ENCODE measurements around the gene LENG9.
A peak's percentile ranks its signal among the peaks of the same experiment; 100 is the strongest.

LENG9 gene

DNA sequence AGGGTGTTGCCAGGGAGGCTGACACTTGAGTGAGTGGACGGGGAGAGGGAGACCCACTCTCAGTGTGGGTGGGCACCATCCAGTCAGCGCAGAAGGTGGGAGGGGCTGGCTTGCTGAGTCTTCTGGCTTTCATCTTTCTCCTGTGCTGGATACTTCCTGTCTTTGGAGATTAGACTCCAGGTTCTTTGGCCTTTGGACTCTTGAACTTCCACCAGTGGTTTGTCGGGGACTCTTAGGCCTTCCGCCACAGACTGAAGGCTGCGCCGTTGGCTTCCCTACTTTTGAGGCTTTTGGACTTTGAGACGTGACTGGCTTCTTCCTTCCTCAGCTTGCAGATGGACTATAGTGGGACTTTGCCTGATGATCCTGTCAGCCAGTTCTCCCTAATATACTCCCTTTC, 18.8 kb downstream of the LENG9 start:
- H3K4ac ChIP-seq (ENCODE audit: low read length), result no peak overlapping the region
- H3K27me3 ChIP-seq (ENCODE audit: control insufficient read depth in 3 of 3, insufficient read depth in 3 of 3, low read depth in 1 of 3, low read length in 3 of 3), result no peaks in the 10 kb centered on the region
- DNase-seq (ENCODE audit: low spot score), result no peak
- H3K9ac ChIP-seq (ENCODE audit: low read depth, low read length, poor library complexity), result no peak overlapping the region
- no peak overlapping the region for H2BK12ac ChIP-seq (ENCODE audit: low read length)
- H2BK5ac ChIP-seq (ENCODE audit: low read length), result no peak overlapping the region
- H3K27ac ChIP-seq (replicated peaks; ENCODE audit: low read length), result no peak overlapping the region
- H3K36me3 ChIP-seq (replicated peaks in 1 of 2; ENCODE audit: control insufficient read depth in 2 of 2, insufficient read depth in 2 of 2, low read length in 2 of 2), result peaks cover 1 to 46% of the 10 kb centered on the region in 2 donors
- no peaks in the 10 kb centered on the region for H3K4me1 ChIP-seq (ENCODE audit: control insufficient read depth in 2 of 2, insufficient read depth in 1 of 2, low read depth in 1 of 2, low read length in 2 of 2)
- no peak overlapping the region for H3K4me3 ChIP-seq (ENCODE audit: low read length in 2 of 2)
- H2AFZ ChIP-seq (ENCODE audit: low read length), result no peak overlapping the region
- H3K14ac ChIP-seq (ENCODE audit: low read length), result no peak overlapping the region
- H3K4me2 ChIP-seq (ENCODE audit: insufficient read depth, low read length, poor library complexity, severe bottlenecking), result no peak overlapping the region
- no peaks in the 10 kb centered on the region for H3K9me3 ChIP-seq (replicated peaks in 1 of 2; ENCODE audit: control insufficient read depth in 2 of 2, insufficient read depth in 1 of 2, low read depth in 1 of 2, low read length in 2 of 2)
- H3K79me1 ChIP-seq (ENCODE audit: low read depth, low read length), result peaks cover 10% of the 10 kb centered on the region
- H2BK15ac ChIP-seq (ENCODE audit: low read length), result no peak overlapping the region
- H4K91ac ChIP-seq (ENCODE audit: low read depth, low read length, poor library complexity), result no peak overlapping the region
- H4K8ac ChIP-seq (ENCODE audit: low read depth, low read length), result no peak overlapping the region
- H2AK5ac ChIP-seq (ENCODE audit: low read depth, low read length), result no peak overlapping the region
- no CpG with 5 or more reads among the region's 7 CpGs for WGBS, 2 donors (ENCODE audit: extremely low coverage in 2 of 2, insufficient read length in 2 of 2, insufficient replicate concordance in 1 of 2)
- H2BK120ac ChIP-seq (ENCODE audit: low read depth, low read length), result no peak overlapping the region
- H3K23ac ChIP-seq (ENCODE audit: low read depth, low read length, poor library complexity), result no peak overlapping the region
- H3K18ac ChIP-seq (ENCODE audit: low read length), result no peak overlapping the region

DNA sequence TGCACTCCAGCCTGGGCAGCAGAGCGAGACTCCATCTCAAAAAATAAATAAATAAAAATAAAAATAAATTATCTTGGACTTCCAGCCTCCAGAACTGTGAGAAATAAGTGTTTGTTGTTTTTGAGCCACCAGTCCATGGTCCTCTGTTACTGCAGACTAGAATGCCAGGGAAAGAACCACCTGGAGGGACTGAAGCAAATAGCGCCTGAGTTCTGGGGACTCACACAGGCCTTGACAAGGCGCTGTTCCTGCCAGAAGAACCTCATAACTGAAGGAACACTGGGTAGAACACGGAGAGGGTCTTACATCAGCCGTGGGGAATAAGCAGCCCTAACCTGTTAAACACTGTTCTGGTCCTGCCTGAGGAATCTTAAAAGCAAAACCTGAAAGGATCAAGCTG, 22.9 kb downstream of the LENG9 start:
- no peak overlapping the region for H2BK5ac ChIP-seq (ENCODE audit: low read length)
- no peak overlapping the region for H3K27ac ChIP-seq (replicated peaks; ENCODE audit: low read length)
- H3K18ac ChIP-seq (ENCODE audit: low read length), result no peak overlapping the region
- no peak overlapping the region for H4K8ac ChIP-seq (ENCODE audit: low read depth, low read length)
- no peak for DNase-seq (ENCODE audit: low spot score)
- H2BK120ac ChIP-seq (ENCODE audit: low read depth, low read length), result no peak overlapping the region
- no peak overlapping the region for H2AFZ ChIP-seq (ENCODE audit: low read length)
- H3K4me1 ChIP-seq (ENCODE audit: control insufficient read depth in 2 of 2, insufficient read depth in 1 of 2, low read depth in 1 of 2, low read length in 2 of 2), result peaks cover 19 to 21% of the 10 kb centered on the region in 2 donors
- H3K9me3 ChIP-seq (replicated peaks in 1 of 2; ENCODE audit: control insufficient read depth in 2 of 2, insufficient read depth in 1 of 2, low read depth in 1 of 2, low read length in 2 of 2), result no peaks in the 10 kb centered on the region
- H2BK15ac ChIP-seq (ENCODE audit: low read length), result no peak overlapping the region
- H3K14ac ChIP-seq (ENCODE audit: low read length), result no peak overlapping the region
- no CpG with 5 or more reads among the region's 5 CpGs for WGBS, 2 donors (ENCODE audit: extremely low coverage in 2 of 2, insufficient read length in 2 of 2, insufficient replicate concordance in 1 of 2)
- H3K4me3 ChIP-seq (ENCODE audit: low read length in 2 of 2), result no peak overlapping the region
- no peak overlapping the region for H3K4me2 ChIP-seq (ENCODE audit: insufficient read depth, low read length, poor library complexity, severe bottlenecking)
- no peak overlapping the region for H2AK5ac ChIP-seq (ENCODE audit: low read depth, low read length)
- H3K36me3 ChIP-seq (replicated peaks in 1 of 2; ENCODE audit: control insufficient read depth in 2 of 2, insufficient read depth in 2 of 2, low read length in 2 of 2), result peaks cover 4 to 46% of the 10 kb centered on the region in 2 donors
- no peak overlapping the region for H4K91ac ChIP-seq (ENCODE audit: low read depth, low read length, poor library complexity)
- no peak overlapping the region for H3K9ac ChIP-seq (ENCODE audit: low read depth, low read length, poor library complexity)
- H3K79me1 ChIP-seq (ENCODE audit: low read depth, low read length), result peaks cover 3% of the 10 kb centered on the region
- no peak overlapping the region for H3K4ac ChIP-seq (ENCODE audit: low read length)
- no peaks in the 10 kb centered on the region for H3K27me3 ChIP-seq (ENCODE audit: control insufficient read depth in 3 of 3, insufficient read depth in 3 of 3, low read depth in 1 of 3, low read length in 3 of 3)
- H3K23ac ChIP-seq (ENCODE audit: low read depth, low read length, poor library complexity), result no peak overlapping the region
- H2BK12ac ChIP-seq (ENCODE audit: low read length), result no peak overlapping the region

DNA sequence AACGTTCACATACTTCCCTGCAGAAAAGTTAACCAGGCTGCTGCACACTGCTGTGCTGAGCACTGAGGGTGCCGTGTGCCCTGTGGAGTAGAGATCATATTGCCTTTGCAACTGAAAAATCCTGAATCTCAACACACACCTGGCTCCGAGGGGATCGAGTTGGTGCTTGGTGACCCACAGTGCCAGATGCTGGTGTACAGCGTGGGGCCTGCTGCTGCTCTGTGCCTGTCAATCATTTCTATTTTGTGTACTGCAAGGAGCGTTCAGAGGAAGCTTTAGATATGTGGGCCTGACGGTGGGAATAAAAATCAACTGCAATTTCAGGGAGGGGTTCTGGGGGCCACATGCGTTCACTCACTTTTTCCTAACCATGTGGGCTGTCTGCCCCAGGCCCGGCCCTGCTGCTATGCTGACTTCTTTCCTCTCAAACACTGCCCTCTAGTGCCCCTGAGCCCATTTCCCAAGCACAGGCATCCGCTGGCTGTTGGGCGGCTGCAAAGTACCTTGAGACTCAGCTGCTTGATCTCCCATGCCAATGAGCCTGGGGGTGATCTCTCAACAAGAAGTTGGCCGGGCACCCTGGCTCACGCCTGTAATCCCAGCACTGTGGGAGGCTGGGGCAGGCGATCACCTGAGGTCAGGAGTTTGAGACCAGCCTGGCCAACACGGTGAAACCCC, 24.3 kb downstream of the LENG9 start:
- no peak overlapping the region for H3K4ac ChIP-seq (ENCODE audit: low read length)
- DNase-seq (ENCODE audit: low spot score), result no peak
- no peak overlapping the region for H2BK15ac ChIP-seq (ENCODE audit: low read length)
- WGBS, 2 donors (ENCODE audit: extremely low coverage in 2 of 2, insufficient read length in 2 of 2, insufficient replicate concordance in 1 of 2), result no CpG with 5 or more reads among the region's 15 CpGs
- no peak overlapping the region for H3K4me3 ChIP-seq (ENCODE audit: low read length in 2 of 2)
- H3K36me3 ChIP-seq (replicated peaks in 1 of 2; ENCODE audit: control insufficient read depth in 2 of 2, insufficient read depth in 2 of 2, low read length in 2 of 2), result peaks cover 6 to 34% of the 10 kb centered on the region in 2 donors
- H2BK5ac ChIP-seq (ENCODE audit: low read length), result peak overlapping the region; percentile 8
- H3K9ac ChIP-seq (ENCODE audit: low read depth, low read length, poor library complexity), result no peak overlapping the region
- no peak overlapping the region for H3K4me2 ChIP-seq (ENCODE audit: insufficient read depth, low read length, poor library complexity, severe bottlenecking)
- no peak overlapping the region for H2AK5ac ChIP-seq (ENCODE audit: low read depth, low read length)
- no peak overlapping the region for H3K23ac ChIP-seq (ENCODE audit: low read depth, low read length, poor library complexity)
- no peak overlapping the region for H3K14ac ChIP-seq (ENCODE audit: low read length)
- H2BK120ac ChIP-seq (ENCODE audit: low read depth, low read length), result no peak overlapping the region
- peaks cover 31 to 32% of the 10 kb centered on the region in 2 donors for H3K4me1 ChIP-seq (ENCODE audit: control insufficient read depth in 2 of 2, insufficient read depth in 1 of 2, low read depth in 1 of 2, low read length in 2 of 2)
- peak overlapping the region; percentile 13 for H3K18ac ChIP-seq (ENCODE audit: low read length)
- H3K27me3 ChIP-seq (ENCODE audit: control insufficient read depth in 3 of 3, insufficient read depth in 3 of 3, low read depth in 1 of 3, low read length in 3 of 3), result no peaks in the 10 kb centered on the region
- peaks cover 6% of the 10 kb centered on the region for H3K79me1 ChIP-seq (ENCODE audit: low read depth, low read length)
- H4K8ac ChIP-seq (ENCODE audit: low read depth, low read length), result no peak overlapping the region
- H2AFZ ChIP-seq (ENCODE audit: low read length), result no peak overlapping the region
- H2BK12ac ChIP-seq (ENCODE audit: low read length), result no peak overlapping the region
- no peaks in the 10 kb centered on the region for H3K9me3 ChIP-seq (replicated peaks in 1 of 2; ENCODE audit: control insufficient read depth in 2 of 2, insufficient read depth in 1 of 2, low read depth in 1 of 2, low read length in 2 of 2)
- H4K91ac ChIP-seq (ENCODE audit: low read depth, low read length, poor library complexity), result no peak overlapping the region
- H3K27ac ChIP-seq (replicated peaks; ENCODE audit: low read length), result no peak overlapping the region

DNA sequence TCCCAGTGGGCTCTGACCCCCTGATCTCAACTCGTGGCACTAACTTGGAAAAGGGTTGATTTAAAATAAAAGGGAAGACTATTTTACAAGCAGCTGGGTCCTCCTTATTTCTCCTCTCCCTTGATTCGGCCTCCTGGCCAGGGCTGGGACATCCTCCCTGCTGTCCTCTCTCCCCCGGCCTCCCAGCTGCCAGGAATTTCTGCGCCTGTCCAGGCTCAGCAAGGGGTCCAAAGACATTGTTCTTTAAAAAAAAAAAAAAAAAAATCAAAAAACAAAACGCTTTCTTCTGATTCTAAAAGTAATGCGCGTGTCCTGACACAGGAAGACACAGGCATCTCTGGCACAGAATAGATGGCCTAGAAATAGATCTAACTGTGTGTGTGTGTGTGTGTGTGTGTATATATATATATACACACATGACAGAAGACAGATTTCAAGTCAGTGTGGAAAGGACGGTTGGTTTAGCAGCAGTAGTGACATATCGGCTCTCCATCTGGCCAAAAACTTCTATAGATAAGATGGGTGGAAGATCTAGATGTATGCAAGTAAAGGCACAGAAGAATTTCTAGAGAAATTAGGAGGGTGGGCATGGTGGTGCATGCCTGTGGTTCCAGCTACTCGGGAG, 26.8 kb downstream of the LENG9 start:
- Histone ChIP-seq H2BK120ac (ENCODE audit: low read depth, low read length) (no peak overlapping the region), H3K36me3 (replicated peaks in 1 of 2; ENCODE audit: control insufficient read depth in 2 of 2, insufficient read depth in 2 of 2, low read length in 2 of 2) (peaks cover 19 to 34% of the 10 kb centered on the region in 2 donors), H2BK12ac (ENCODE audit: low read length) (no peak overlapping the region), H3K18ac (ENCODE audit: low read length) (peak overlapping the region; percentile 88), H4K91ac (ENCODE audit: low read depth, low read length, poor library complexity) (no peak overlapping the region), H3K79me1 (ENCODE audit: low read depth, low read length) (peaks cover 6% of the 10 kb centered on the region), H3K9ac (ENCODE audit: low read depth, low read length, poor library complexity) (peak overlapping the region; percentile 79), H2BK15ac (ENCODE audit: low read length) (no peak overlapping the region), H3K4me2 (ENCODE audit: insufficient read depth, low read length, poor library complexity, severe bottlenecking) (no peak overlapping the region), H3K9me3 (replicated peaks in 1 of 2; ENCODE audit: control insufficient read depth in 2 of 2, insufficient read depth in 1 of 2, low read depth in 1 of 2, low read length in 2 of 2) (peaks cover 0 to 2% of the 10 kb centered on the region in 2 donors), H3K14ac (ENCODE audit: low read length) (peak overlapping the region; percentile 5), H3K4me1 (ENCODE audit: control insufficient read depth in 2 of 2, insufficient read depth in 1 of 2, low read depth in 1 of 2, low read length in 2 of 2) (peaks cover 31 to 40% of the 10 kb centered on the region in 2 donors), H3K4me3 (ENCODE audit: low read length in 2 of 2) (no peak overlapping the region), H2BK5ac (ENCODE audit: low read length) (no peak overlapping the region), H3K27me3 (ENCODE audit: control insufficient read depth in 3 of 3, insufficient read depth in 3 of 3, low read depth in 1 of 3, low read length in 3 of 3) (no peaks in the 10 kb centered on the region), H3K4ac (ENCODE audit: low read length) (no peak overlapping the region), H3K27ac (replicated peaks; ENCODE audit: low read length) (peak overlapping the region; percentile 65), H3K23ac (ENCODE audit: low read depth, low read length, poor library complexity) (peak overlapping the region; percentile 45), H4K8ac (ENCODE audit: low read depth, low read length) (no peak overlapping the region), H2AK5ac (ENCODE audit: low read depth, low read length) (no peak overlapping the region), H2AFZ (ENCODE audit: low read length) (no peak overlapping the region)
- WGBS, 2 donors (ENCODE audit: extremely low coverage in 2 of 2, insufficient read length in 2 of 2, insufficient replicate concordance in 1 of 2), result no CpG with 5 or more reads among the region's 10 CpGs
- no peak for DNase-seq (ENCODE audit: low spot score)
